Measurements from ENCODE around the gene EPHB2. TPM values are rescaled to one million over a fixed set of nuclear protein-coding genes. Genes with fewer than 3 reads are reported as not detected.

EPHB2 gene
- total and polyA plus RNA-seq, 2 of the 8 experiments (the other 6 are each of a cell fraction or from before 2014, with no cell fraction given) = 15.8 to 17.2 TPM

DNA sequence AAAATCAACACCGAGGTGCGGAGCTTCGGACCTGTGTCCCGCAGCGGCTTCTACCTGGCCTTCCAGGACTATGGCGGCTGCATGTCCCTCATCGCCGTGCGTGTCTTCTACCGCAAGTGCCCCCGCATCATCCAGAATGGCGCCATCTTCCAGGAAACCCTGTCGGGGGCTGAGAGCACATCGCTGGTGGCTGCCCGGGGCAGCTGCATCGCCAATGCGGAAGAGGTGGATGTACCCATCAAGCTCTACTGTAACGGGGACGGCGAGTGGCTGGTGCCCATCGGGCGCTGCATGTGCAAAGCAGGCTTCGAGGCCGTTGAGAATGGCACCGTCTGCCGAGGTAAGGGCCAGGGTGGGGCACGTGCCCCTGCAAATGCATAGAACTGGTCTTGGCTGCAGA, 74.1 kb downstream of the EPHB2 start:
- Histone ChIP-seq H3K4me1 (replicated peaks in 1 of 4; ENCODE audit: control insufficient read depth in 3 of 4, insufficient read depth in 4 of 4, low read length in 3 of 4) (peaks cover 0 to 4% (median 1%) of the 10 kb centered on the region in 4 experiments; a peak in 2 of 7 replicates), H4K91ac (replicated peaks; ENCODE audit: insufficient read length, low read length) (no peak overlapping the region), H2BK12ac (ENCODE audit: low read depth, low read length) (no peak overlapping the region), H3K4me3 (ENCODE audit: extremely low read depth in 1 of 4, insufficient read depth in 2 of 4, low read depth in 3 of 4, low read length in 4 of 4) (no peak overlapping the region), H2BK20ac (ENCODE audit: low read length) (no peak overlapping the region), H3K79me1 (ENCODE audit: low read depth, low read length) (no peaks in the 10 kb centered on the region; the same call in 1 of the 2 replicates), H3K23me2 (ENCODE audit: low read depth, low read length) (no peaks in the 10 kb centered on the region; the same call in 1 of the 2 replicates), H2BK15ac (ENCODE audit: low read length) (no peak overlapping the region), H3K36me3 (ENCODE audit: control insufficient read depth in 2 of 4, insufficient read depth in 4 of 4, low read length in 3 of 4) (no peaks in the 10 kb centered on the region), H4K20me1 (replicated peaks in 1 of 2; ENCODE audit: control insufficient read depth in 1 of 2, insufficient read depth in 2 of 2, low read length in 2 of 2) (no peaks in the 10 kb centered on the region), H3K56ac (replicated peaks; ENCODE audit: insufficient read length, low read depth, low read length) (no peak overlapping the region), H2AK5ac (ENCODE audit: low read depth, low read length) (no peak overlapping the region), H3K79me2 (ENCODE audit: control insufficient read depth in 1 of 2, insufficient read depth in 2 of 2, low read length in 2 of 2) (no peaks in the 10 kb centered on the region), H3K4me2 (ENCODE audit: insufficient read depth in 1 of 2, low read depth in 2 of 2, low read length in 2 of 2) (no peak overlapping the region), H3K4ac (replicated peaks; ENCODE audit: insufficient read length, low read depth, low read length) (no peak overlapping the region), H2BK5ac (ENCODE audit: low read depth, low read length) (no peak overlapping the region), H2AFZ (ENCODE audit: low read length) (no peak overlapping the region), H3K23ac (ENCODE audit: insufficient read length) (no peak overlapping the region), H4K8ac (ENCODE audit: extremely low read depth, insufficient read depth, low read length) (no peak overlapping the region), H2BK120ac (replicated peaks; ENCODE audit: low read depth, low read length) (no peak overlapping the region), H3K9ac (replicated peaks in 1 of 4; ENCODE audit: extremely low read depth in 1 of 4, low read depth in 3 of 4, low read length in 3 of 4) (no peak overlapping the region), H3K14ac (ENCODE audit: insufficient read length) (no peak overlapping the region), H3K27me3 (replicated peaks in 1 of 4; ENCODE audit: control insufficient read depth in 3 of 4, extremely low read depth in 1 of 4, insufficient read depth in 3 of 4, low read length in 3 of 4) (no peaks in the 10 kb centered on the region), H4K5ac (ENCODE audit: insufficient read length, low read depth, low read length) (no peak overlapping the region), H3K18ac (ENCODE audit: extremely low read depth, low read length) (no peak overlapping the region), H3K9me3 (ENCODE audit: insufficient read depth in 2 of 2, low read depth in 1 of 2, low read length in 1 of 2) (no peaks in the 10 kb centered on the region), H3K27ac (ENCODE audit: low read depth, low read length) (no peak overlapping the region)
- no peak for DNase-seq (ENCODE audit: low read depth in 1 of 2, low spot score in 2 of 2)
- WGBS, 2 experiments (ENCODE audit: extremely low coverage in 1 of 2, insufficient coverage in 1 of 2, insufficient read length in 1 of 2, insufficient replicate concordance in 2 of 2, low coverage in 1 of 2, low lambda C conversion rate in 2 of 2, missing lambda C conversion rate in 1 of 2) = 92% methylated on average over 26 of the region's 27 CpGs; no CpG with 5 or more reads in 1 of the 2 experiments
- ChIA-PET POLR2A (ENCODE audit: partially characterized antibody) (no interaction called here), CTCF (ENCODE audit: partially characterized antibody) (interaction anchor here (0.9 to 3.6 kb wide), 5 partner anchors 14 to 104 kb away, joined by 3 to 17 read pairs (median 7); no protein-coding TSS in a partner anchor)
- TF ChIP-seq BACH1 (IDR thresholded peaks at IDR 0.05; ENCODE audit: low read length) (no peak), KDM5A (IDR thresholded peaks at IDR 0.05; ENCODE audit: low read length) (no peak), KDM4A (IDR thresholded peaks at IDR 0.05; ENCODE audit: low read depth, low read length, severe bottlenecking) (no peak)
- no peak for FAIRE-seq
